ENCODE measurements around the gene SLC25A28.

Gene SLC25A28, protein sequence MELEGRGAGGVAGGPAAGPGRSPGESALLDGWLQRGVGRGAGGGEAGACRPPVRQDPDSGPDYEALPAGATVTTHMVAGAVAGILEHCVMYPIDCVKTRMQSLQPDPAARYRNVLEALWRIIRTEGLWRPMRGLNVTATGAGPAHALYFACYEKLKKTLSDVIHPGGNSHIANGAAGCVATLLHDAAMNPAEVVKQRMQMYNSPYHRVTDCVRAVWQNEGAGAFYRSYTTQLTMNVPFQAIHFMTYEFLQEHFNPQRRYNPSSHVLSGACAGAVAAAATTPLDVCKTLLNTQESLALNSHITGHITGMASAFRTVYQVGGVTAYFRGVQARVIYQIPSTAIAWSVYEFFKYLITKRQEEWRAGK

DNA sequence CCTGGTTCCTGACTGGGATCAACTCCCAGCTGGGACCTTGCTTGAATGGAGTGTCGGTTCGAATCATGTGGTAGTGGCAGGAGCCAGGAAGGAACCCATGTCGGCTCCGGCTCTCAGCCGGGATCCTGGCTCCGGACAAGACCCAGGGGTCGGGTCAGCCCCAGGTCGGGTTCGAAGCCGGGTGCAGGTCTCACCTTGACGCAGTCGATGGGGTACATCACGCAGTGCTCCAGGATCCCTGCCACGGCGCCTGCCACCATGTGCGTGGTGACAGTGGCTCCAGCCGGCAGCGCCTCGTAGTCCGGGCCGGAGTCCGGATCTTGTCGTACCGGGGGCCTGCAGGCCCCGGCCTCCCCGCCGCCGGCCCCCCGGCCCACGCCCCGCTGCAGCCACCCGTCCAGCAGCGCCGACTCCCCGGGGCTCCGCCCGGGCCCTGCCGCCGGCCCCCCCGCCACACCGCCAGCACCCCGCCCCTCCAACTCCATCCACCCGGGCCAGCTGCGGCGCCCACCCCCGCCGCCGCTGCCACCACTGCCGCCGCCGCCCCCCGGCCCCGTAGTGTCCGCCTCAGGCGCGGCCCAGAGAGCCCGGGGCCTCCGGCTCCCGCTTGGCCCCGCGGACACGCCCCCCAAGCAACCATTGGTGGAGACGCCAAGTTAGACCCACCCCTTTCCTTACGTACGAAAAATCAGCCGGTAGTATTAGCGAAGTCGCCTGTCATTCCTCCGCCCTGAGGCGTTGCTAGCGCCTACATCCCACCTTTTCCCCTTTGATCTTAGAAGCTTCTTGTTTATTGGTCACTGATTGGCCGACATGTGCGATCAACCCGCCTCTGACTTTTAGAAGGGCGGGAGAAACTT lies at the start of gene SLC25A28:
Gene SLC25A28 (minus strand): TSS at position 589 of the 860 bp plus-strand sequence. CDS start 104 bp downstream, at position 485.
- peak; percentile 95 for DNase-seq

GRCh38 chr10:99667108-99667751 lies 47.0 kb upstream of the SLC25A28 start:
- no peak for DNase-seq

DNA sequence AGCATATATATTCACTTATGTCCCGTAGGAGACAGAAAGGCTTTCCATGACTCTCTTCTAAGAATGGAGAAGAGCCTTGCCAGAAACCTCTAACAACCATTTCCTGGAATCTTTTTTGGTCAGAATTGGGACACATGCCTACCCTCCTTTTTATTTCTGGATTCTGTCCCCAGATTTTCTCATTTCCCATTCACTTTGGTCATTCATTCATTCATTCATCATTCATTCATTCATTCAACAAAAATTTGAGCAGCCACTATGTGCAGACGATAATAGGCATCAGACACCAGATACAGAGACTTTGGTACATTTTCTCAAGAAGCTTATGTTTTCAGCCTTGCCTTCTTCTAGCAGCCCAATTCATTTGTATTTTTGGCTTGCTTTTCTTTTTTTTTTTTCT lies 45.1 kb upstream of the SLC25A28 start:
- no peak for DNase-seq

GRCh38 chr10:99661377-99661763 lies 41.1 kb upstream of the SLC25A28 start:
- no peak for DNase-seq

DNA sequence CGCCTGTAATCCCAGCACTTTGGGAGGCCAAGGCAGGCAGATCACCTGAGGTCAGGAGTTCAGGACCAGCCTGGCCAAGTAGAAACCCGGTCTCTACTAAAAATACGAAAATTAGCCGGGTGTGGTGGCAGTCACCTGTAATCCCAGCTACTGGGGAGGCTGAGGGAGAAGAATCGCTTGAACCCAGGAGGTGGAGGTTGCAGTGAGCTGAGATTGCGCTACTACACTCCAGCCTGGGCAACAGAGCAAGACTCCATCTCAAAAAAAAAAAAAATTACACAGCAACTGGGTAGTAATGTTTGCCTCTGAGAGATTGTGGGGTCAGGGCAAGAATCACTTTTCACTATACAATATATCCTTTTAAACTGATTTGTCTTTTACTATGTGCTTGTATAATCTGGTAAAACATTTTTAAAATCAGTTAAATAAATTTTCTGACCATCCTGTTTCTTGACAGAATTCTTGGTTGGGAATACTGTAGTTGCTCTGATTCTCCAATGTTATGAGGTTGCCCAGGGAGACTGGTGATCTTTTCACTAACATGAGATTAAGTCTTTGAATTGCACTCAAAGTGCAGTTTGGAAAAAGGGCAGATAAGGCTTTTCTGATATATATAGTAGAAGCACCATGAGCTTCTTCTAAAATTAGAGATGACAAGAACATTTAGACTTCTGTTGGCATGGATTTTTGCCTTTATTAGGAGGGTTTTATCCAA lies 40.6 kb upstream of the SLC25A28 start:
- DNase-seq: no peak

- DNase-seq: no peak
Measured at GRCh38 chr10:99659868-99660366, 39.7 kb upstream of the SLC25A28 start.

GRCh38 chr10:99659031-99659867 lies 39.0 kb upstream of the SLC25A28 start, which contains the start of gene ENTPD7:
TSS of gene ENTPD7 (plus strand) at chr10:99659509. CDS start at chr10:99659957, 448 bp downstream.
- peak; percentile 96 for DNase-seq

DNA sequence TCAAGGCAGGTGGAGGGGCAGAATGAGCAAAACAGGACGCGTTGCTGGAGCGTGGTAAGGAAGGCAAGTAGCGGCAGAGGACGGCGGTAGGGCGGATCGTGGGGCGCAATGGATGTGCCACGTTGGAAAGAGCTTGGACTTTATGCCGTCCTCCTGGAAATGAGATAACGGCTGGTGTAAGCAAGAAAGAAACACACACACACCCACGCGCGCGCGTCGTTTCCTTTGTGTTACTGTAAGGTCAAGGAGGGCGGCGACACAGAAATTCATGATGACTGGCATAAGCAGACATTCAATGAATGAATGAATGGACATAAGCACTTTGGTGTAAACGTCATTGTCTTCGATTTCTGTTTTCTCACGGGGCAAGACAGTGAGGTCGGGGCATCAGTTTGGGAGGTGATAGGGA lies 38.4 kb upstream of the SLC25A28 start:
- peak; percentile 79 for DNase-seq

DNA sequence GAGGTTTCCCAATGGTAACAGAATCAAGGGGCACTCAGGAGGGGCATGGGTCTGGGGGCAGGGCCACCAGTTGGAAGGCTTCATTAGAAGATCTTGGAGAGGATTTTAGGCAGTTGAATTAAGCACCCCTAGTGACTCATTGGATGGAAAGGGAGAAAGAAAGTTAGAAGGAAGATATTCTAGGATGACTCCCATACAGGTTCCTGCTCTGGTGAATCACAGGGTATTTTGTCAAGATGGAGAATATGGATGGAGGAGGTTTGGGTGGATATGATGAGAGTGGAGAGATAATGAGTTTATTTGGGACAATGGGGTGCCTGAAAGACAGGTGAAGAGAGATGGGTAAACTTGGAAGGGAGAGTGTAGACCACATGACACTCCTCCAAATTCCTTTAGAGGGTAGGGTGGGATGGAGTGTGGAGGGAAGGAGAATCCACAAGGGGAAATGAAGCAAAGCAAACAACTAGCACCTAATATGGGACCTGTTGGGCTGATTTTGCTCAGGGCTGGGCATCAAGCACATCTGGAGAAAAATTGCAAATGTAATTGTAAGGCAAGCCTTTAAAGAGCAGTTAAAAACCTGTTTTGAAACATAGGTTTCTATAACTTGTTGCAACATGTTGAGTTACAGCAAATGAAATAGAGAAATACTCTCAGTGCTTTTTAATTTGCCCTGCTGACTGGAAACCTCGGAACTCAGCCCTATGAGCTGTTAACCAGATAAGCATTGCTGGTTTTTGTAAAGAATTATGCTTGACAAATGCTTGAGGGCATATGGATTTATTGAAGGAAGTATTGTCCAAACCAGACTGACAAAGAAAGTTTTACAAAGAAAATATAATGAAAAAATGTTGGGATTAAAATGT lies 36.2 kb upstream of the SLC25A28 start:
- DNase-seq: no peak

- DNase-seq: no peak
Measured at GRCh38 chr10:99654390-99655175, 34.3 kb upstream of the SLC25A28 start.

DNA sequence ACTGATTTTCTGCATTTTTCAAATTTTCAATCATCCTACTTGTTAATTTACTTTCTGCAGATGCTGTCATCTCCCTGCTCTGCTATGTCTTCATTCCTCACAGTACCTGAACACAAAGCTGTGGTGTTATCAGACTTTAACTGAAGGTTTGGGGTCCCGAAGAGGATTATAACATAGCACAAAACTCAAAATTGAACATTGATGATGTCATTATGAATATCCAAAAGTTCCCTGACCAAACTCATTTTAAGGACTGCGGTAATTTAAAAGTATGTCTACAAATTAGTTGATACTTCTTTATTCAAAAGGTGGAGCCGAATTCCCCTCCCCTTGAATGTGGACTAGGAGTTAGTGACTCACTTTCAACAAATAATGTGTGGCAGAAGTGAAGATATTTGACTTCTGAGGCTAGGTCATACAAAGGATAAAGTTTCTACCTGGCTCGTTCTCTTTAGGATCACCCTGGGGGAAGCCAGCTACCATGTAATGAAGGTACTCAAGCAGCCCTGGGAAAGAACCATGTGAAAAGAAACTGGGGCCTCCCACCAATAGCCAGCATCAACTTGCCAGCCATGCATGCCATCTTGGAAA lies 32.7 kb upstream of the SLC25A28 start:
- no peak for DNase-seq

DNA sequence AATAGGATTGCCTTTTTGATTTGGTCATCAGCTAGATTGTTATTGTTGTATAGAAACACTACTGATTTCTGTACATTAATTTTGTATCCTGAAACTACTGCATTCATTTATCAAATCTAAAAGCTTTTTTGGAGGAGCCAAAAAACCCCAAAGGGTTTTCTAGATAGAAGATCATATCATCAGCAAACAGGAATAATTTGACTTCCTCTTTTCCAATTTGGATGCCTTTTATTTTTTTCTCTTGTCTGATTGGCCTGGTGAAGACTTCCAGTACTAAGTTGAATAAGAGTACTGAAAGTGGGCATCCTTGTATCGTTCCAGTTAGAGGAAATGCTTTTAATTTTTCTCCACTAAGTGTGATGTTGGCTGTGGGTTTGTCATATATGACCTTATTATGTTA lies 28.5 kb upstream of the SLC25A28 start:
- no peak for DNase-seq

DNA sequence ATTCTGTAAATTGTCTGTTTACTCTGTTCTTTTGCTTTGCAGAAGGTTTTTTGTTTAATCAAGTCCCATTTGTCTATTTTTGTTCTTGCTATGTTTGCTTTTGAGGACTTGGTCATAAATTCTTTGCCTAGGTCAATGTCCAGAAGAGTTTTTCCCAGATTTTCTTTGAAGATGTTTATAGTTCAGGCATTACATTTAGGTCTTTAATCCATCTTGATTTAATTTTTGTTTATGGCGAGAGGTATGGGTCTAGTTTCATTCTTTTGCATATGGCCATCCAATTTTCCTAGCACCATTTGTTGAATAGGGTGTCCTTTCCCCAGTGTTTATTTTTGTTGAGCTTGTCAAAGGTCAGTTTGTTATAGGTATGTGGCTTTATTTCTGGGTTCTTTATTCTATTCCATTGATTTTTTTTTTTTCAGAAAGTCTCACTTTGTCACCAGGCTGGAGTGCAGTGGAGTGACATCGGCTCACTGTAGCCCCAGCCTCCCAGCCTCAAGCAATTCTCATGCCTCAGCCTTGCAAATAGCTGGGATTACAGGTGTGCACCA lies 27.4 kb upstream of the SLC25A28 start:
- DNase-seq: no peak

DNA sequence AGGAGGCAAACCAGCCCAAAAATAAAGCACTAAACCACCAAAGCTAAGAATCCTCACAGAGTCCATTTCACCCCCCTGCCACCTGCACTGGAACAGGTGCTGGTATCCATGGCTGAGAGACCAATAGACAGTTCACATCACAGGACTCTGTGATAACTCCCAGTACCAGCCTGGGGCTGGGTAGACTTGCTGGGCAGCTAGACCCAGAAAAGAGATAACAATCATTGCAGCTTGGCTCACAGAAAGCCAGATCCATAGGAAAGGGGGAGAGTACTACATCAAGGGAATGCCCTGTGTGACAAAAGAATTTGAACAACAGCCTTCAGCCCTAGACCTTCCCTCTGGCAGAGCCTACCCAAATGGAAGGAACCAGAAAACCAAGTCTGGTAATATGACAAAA lies 13.6 kb upstream of the SLC25A28 start:
- DNase-seq: no peak

DNA sequence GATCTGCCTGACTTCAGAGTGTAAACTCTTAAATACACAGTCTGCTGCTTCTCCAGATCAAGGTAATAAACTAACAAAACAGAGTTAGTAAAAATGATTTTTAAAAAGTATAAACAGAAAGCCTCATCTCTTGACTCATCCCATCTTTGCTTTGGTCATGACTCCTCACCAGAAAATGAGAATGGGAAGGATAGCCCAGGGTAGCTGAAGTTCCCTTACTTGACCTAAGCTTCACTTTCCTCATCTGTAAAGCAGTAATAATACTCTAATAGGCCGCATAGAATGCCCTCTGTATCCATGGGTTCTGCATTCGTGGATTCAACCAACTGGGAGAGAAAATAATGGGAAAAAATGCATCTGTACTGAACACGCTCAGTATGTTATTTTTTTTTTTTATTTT lies 11.3 kb upstream of the SLC25A28 start:
- DNase-seq: no peak

DNA sequence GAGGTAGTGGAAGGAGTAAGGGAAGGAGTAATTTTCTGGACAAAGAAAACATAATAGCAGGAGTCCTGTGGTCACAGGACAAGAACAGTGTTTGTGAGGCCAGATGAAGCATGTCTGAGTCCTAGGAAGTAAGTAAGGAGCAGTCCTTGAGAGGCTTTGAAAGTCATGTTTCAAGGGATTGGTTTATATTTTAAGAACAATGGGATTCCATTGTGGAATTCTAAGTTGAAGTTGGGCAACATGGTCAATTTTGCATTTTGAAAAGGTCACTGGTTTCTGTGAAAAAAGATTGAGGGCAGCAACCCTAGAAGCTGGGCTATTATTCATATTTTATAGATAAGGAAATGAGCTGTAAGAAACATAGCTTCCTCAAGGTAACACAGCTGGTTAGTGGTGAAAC lies 10.8 kb upstream of the SLC25A28 start:
- no peak for DNase-seq

DNA sequence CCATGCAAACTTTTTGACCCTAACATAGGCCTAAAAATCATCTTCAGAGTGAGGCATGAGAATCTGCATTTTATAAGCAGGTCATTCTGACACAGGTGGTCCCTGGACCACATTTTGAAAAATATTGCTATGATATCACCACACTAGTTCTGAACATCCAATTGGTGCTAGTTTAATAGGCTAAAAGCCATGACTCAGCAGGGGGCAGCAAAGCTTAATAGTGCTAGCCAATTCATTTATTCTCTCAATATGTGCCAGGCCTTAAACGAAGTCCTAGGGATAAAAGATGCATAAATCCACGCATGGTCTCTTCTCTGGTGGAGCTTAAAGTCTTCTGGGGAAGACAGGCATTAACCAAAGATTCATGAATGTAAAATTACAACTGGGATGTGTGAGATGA lies 10.2 kb upstream of the SLC25A28 start:
- no peak for DNase-seq

GRCh38 chr10:99629625-99629978 lies 9.4 kb upstream of the SLC25A28 start:
- no peak for DNase-seq

Measured in activated CD4-positive, alpha-beta T cell treated with anti-CD3 and anti-CD28 coated beads for 48 hours (primary cell).